GM10266 (cell line): ENCODE data around the gene CCL8.

Source experiments
- DNase-seq: peaks from one replicate; pipeline ENCODE4 v3.0.0; 2012; ENCODE audit errors: extremely low spot score
- TF ChIP-seq, protein P1 (sequence below): IDR thresholded peaks from 2 replicates; pipeline ENCODE4 v1.5.1; 2012; ENCODE audit warnings: mild to moderate bottlenecking, low read depth; ENCODE audit not compliant: control insufficient read depth, insufficient read depth; ENCODE audit errors: missing control alignments

Gene CCL8

DNA sequence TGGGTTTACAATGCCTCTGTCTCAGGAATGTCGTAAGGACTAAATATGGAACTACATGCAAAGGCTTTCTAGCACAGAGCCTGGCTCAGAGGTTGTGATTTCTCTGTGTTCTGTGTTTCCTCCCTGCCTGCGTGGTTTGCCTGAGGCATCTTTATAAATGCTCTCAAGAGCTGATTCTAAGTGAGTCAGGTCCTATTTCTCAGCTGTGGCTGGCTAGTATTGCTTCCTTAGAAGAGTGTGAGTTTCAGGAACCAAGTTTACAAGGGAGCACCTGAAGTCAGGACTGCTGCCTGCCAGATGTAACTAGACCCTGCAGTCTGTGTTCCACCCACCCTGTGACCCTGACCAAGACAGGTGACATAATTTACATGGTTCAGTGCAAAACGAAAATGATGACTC lies 51.8 kb downstream of the CCL8 start:
- no peak for DNase-seq

More for the DNA sequence above, 51.8 kb downstream of the CCL8 start:
- TF ChIP-seq, protein P1, sequence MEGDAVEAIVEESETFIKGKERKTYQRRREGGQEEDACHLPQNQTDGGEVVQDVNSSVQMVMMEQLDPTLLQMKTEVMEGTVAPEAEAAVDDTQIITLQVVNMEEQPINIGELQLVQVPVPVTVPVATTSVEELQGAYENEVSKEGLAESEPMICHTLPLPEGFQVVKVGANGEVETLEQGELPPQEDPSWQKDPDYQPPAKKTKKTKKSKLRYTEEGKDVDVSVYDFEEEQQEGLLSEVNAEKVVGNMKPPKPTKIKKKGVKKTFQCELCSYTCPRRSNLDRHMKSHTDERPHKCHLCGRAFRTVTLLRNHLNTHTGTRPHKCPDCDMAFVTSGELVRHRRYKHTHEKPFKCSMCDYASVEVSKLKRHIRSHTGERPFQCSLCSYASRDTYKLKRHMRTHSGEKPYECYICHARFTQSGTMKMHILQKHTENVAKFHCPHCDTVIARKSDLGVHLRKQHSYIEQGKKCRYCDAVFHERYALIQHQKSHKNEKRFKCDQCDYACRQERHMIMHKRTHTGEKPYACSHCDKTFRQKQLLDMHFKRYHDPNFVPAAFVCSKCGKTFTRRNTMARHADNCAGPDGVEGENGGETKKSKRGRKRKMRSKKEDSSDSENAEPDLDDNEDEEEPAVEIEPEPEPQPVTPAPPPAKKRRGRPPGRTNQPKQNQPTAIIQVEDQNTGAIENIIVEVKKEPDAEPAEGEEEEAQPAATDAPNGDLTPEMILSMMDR, result no peak
